Activated CD4-positive, alpha-beta memory T cell treated with anti-CD3 and anti-CD28 coated beads, Interleukin-2, amount 10 ng/mL, durations not matched to agents 7 days and 5 days (primary cell): ENCODE data around the gene ZDHHC9. TPM values are rescaled to one million over a fixed set of nuclear protein-coding genes. Genes with fewer than 3 reads are reported as not detected.

Experiments used
- CTCF ChIA-PET: fragments of 350-600 bp; sonication (Branson Sonifier 250); formaldehyde crosslinking; loops from one replicate; lab custom pipeline; 2021; ENCODE audit warnings: antibody characterized with exemption, inconsistent platforms; lab: Charles Lee
- POLR2A ChIA-PET: fragments of 350-600 bp; sonication (Branson Sonifier 250); formaldehyde crosslinking; loops from one replicate; lab custom pipeline; 2021; ENCODE audit warnings: antibody characterized with exemption; lab: Charles Lee
- DNase-seq: peaks from one replicate; pipeline ENCODE4 v3.0.0-alpha.2; 2020
- H3K27ac Mint-ChIP-seq: one replicate; pipeline ENCODE4 v1.8.0; 2021; ENCODE audit warnings: mild to moderate bottlenecking, mixed read lengths
- H3K27me3 Mint-ChIP-seq: one replicate; pipeline ENCODE4 v1.8.0; 2021; ENCODE audit warnings: mixed read lengths
- H3K36me3 Mint-ChIP-seq: one replicate; pipeline ENCODE4 v1.8.0; 2021; ENCODE audit warnings: low read depth, mixed read lengths
- H3K4me1 Mint-ChIP-seq: one replicate; pipeline ENCODE4 v1.8.0; 2021; ENCODE audit warnings: mixed read lengths
- H3K4me3 Mint-ChIP-seq: one replicate; pipeline ENCODE4 v1.8.0; 2021; ENCODE audit warnings: mild to moderate bottlenecking, mixed read lengths
- H3K9me3 Mint-ChIP-seq: one replicate; pipeline ENCODE4 v1.8.0; 2021; ENCODE audit warnings: mixed read lengths
- total RNA-seq, 2 experiments: library from RNA; stranded (reverse); gene quantifications; one replicate each; pipeline ENCODE4 v1.2.3, GENCODE V29; 2021

ZDHHC9 gene
- total RNA-seq, 2 experiments from 2014 or later, result 5.8 to 7.5 TPM

GRCh38 chrX:129769467-129770154, 74.1 kb downstream of the ZDHHC9 start:
- Mint-ChIP-seq H3K27ac (peak overlapping the region; percentile 96), H3K4me3 (peak overlapping the region; percentile 52), H3K27me3 (no peaks in the 10 kb centered on the region), H3K36me3 (peaks cover 9% of the 10 kb centered on the region), H3K4me1 (peaks cover 76% of the 10 kb centered on the region), H3K9me3 (no peaks in the 10 kb centered on the region)
- ChIA-PET POLR2A (interaction anchor here (0.6 to 18.1 kb wide), 9 partner anchors 9 to 53 kb away, joined by 3 to 354 read pairs (median 3); partner anchors contain the start of gene SASH3), CTCF (interaction anchor here (1.0 to 5.1 kb wide), 3 partner anchors 9 to 12 kb away, joined by 4 to 35 read pairs (median 18); partner anchors contain the start of gene SASH3)
- DNase-seq, result peak; percentile 84

DNA sequence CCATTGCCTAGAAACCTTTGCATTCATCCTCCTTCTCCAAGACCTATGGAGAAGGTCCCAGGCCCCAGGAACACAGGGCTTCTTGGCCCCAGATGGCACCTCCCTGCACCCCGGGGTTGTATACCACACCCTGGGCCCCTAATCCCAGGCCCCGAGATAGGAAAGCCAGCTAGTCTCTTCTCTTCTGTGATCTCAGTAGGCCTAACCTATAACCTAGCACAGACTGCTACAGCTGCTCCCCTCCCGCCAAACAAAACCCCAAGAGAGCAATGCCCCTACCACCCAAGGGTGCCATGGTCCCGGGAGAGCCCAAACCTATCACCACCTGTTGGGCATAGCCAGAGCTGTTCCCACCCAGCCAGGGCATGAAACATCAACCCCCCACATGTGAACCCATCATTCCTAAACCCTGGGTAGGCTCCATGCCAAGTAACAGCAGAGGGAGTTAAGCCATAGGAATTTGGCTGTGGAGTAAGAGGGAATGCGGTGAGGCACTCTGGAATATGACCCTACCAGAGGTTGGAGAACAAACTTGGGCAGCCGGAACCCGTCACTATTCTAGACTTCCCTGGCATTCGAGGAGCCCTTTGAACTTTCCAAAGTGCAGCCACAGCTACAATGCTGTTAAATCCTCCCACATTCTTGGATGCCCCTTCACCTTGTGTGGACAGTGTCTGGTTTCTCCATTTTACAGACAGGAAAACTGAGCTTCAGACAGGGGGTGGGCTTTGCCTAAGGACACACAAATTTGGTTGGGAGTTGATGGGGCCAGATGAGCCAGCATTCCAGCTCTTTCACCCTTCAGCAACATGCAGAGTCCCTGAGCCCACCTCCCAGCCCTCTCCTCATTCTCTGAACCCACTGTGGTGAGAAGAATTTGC, 74.9 kb downstream of the ZDHHC9 start:
- no peak for DNase-seq
- H3K27ac Mint-ChIP-seq, result peak overlapping the region; percentile 96
- H3K27me3 Mint-ChIP-seq, result no peaks in the 10 kb centered on the region
- peaks cover 69% of the 10 kb centered on the region for H3K4me1 Mint-ChIP-seq
- CTCF ChIA-PET, result interaction anchor here (0.7 to 5.1 kb wide), 5 partner anchors 8 to 133 kb away, joined by 3 to 35 read pairs (median 4); partner anchors contain the start of gene SASH3
- H3K4me3 Mint-ChIP-seq, result peak overlapping the region; percentile 52
- POLR2A ChIA-PET, result interaction anchor here (0.6 to 18.1 kb wide), 8 partner anchors 8 to 24 kb away, joined by 3 to 354 read pairs (median 5); partner anchors contain the start of gene SASH3
- H3K36me3 Mint-ChIP-seq, result peaks cover 9% of the 10 kb centered on the region
- no peaks in the 10 kb centered on the region for H3K9me3 Mint-ChIP-seq

DNA sequence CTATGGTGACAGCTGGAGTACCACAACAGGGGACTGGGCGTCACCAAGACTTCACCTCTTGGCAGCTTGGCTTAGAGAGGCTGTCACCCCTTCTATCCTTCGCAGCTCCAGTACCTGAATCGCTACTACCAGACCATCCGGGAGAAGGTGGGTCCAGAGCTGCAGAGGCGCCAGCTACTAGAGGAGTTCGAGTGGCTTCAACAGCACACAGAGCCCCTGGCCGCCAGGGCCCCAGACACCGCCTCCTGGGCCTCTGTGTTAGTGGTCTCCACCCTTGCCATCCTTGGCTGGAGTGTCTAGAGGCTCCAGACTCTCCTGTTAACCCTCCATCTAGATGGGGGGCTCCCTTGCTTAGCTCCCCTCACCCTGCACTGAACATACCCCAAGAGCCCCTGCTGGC, 75.5 kb downstream of the ZDHHC9 start:
- H3K4me3 Mint-ChIP-seq, result no peak overlapping the region
- POLR2A ChIA-PET, result interaction anchor here (0.9 to 18.1 kb wide), 6 partner anchors 7 to 24 kb away, joined by 3 to 354 read pairs (median 24); partner anchors contain the start of gene SASH3
- CTCF ChIA-PET, result interaction anchor here (0.7 to 5.1 kb wide), 3 partner anchors 9 to 13 kb away, joined by 4 to 35 read pairs (median 18); partner anchors contain the start of gene SASH3
- peaks cover 62% of the 10 kb centered on the region for H3K4me1 Mint-ChIP-seq
- H3K27ac Mint-ChIP-seq, result peak overlapping the region; percentile 96
- no peaks in the 10 kb centered on the region for H3K9me3 Mint-ChIP-seq
- no peaks in the 10 kb centered on the region for H3K27me3 Mint-ChIP-seq
- H3K36me3 Mint-ChIP-seq, result peaks cover 9% of the 10 kb centered on the region
- no peak for DNase-seq

DNA sequence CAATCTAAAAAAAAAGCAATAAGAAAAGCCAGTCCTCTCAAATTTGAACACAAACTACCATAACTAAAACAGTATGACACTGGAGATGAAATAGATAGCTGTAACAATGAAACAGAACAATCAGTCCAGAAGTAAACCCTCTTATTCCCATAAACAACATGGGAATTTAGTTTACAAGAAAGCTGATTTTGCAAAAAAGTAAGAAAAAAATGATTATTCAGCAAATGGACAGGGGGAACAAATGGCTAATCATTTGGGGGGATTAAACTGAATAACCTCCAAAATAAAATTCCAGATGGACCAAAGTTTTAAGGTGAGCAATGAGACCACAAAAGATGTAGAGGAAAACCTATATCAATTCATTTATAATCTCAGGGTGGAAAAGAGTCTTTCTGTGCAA, 80.0 kb downstream of the ZDHHC9 start:
- Mint-ChIP-seq H3K9me3 (no peaks in the 10 kb centered on the region), H3K27ac (no peak overlapping the region), H3K36me3 (peaks cover 20% of the 10 kb centered on the region), H3K4me3 (no peak overlapping the region), H3K4me1 (peaks cover 53% of the 10 kb centered on the region), H3K27me3 (no peaks in the 10 kb centered on the region)
- ChIA-PET POLR2A (interaction anchor here (0.9 to 7.2 kb wide), 2 partner anchors 12 to 32 kb away, joined by 3 to 354 read pairs; partner anchors contain the start of gene SASH3), CTCF (interaction anchor here (1.1 kb wide), 1 partner anchor 18 kb away, joined by 3 read pairs; no protein-coding TSS in a partner anchor)
- DNase-seq, result no peak

GRCh38 chrX:129762448-129762847, 81.2 kb downstream of the ZDHHC9 start:
- H3K27ac Mint-ChIP-seq, result no peak overlapping the region
- POLR2A ChIA-PET, result interaction anchor here (7.2 kb wide), 1 partner anchor 13 kb away, joined by 354 read pairs; the partner anchor contains the start of gene SASH3
- no peak for DNase-seq
- H3K4me3 Mint-ChIP-seq, result no peak overlapping the region
- H3K4me1 Mint-ChIP-seq, result peaks cover 53% of the 10 kb centered on the region
- H3K36me3 Mint-ChIP-seq, result peaks cover 17% of the 10 kb centered on the region
- no peaks in the 10 kb centered on the region for H3K27me3 Mint-ChIP-seq
- CTCF ChIA-PET, result interaction anchor here (4.7 kb wide), 1 partner anchor 10 kb away, joined by 31 read pairs; no protein-coding TSS in a partner anchor
- no peaks in the 10 kb centered on the region for H3K9me3 Mint-ChIP-seq

DNA sequence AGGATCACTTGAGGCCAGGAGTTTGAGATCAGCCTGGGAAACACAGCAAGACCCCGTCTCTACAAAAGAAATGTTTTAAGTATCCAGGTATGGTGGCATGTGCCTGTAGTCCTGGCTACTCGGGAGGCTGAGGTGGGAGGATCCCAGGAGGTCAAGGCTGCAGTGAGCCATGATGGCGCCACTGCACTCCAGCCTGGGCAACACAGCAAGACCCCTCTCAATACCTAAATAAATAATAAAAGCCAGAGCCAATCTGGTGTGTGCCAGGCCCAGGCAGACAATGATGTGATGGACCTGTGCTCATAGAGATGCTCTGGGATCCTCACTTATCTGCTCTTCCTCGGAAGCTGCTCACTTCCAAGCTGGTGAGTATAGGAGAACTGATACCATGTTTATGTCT, 82.1 kb downstream of the ZDHHC9 start:
- ChIA-PET CTCF (interaction anchor here (4.7 kb wide), 1 partner anchor 11 kb away, joined by 31 read pairs; no protein-coding TSS in a partner anchor), POLR2A (interaction anchor here (7.2 kb wide), 1 partner anchor 14 kb away, joined by 354 read pairs; the partner anchor contains the start of gene SASH3)
- DNase-seq, result no peak
- H3K27me3 Mint-ChIP-seq, result no peaks in the 10 kb centered on the region
- H3K36me3 Mint-ChIP-seq, result peaks cover 16% of the 10 kb centered on the region
- H3K9me3 Mint-ChIP-seq, result no peaks in the 10 kb centered on the region
- H3K4me1 Mint-ChIP-seq, result peaks cover 54% of the 10 kb centered on the region
- no peak overlapping the region for H3K4me3 Mint-ChIP-seq
- H3K27ac Mint-ChIP-seq, result no peak overlapping the region

DNA sequence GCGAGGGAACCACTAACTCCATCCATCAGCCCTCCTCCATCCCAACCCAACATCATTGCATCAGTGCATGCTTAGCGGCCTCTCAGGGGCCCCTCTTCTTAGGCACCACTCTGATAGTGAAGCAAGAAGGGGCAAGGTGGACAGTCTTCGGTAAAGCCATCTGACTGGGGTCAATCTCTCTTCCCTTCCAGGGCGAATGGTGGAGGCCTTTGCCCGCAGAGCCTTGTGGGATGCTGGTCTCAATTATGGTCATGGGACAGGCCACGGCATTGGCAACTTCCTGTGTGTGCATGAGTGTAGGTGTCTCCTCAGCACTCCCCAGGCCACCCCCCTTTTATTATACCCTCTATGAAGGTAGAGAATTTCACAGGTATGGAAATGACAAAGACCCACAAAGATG, 82.7 kb downstream of the ZDHHC9 start:
- Mint-ChIP-seq H3K27me3 (no peaks in the 10 kb centered on the region), H3K27ac (peak overlapping the region; percentile 94), H3K4me3 (no peak overlapping the region), H3K36me3 (peaks cover 15% of the 10 kb centered on the region), H3K9me3 (no peaks in the 10 kb centered on the region), H3K4me1 (peaks cover 57% of the 10 kb centered on the region)
- CTCF ChIA-PET, result interaction anchor here (3.9 to 4.7 kb wide), 2 partner anchors 11 to 21 kb away, joined by 31 to 35 read pairs; partner anchors contain the start of gene SASH3
- DNase-seq, result no peak
- POLR2A ChIA-PET, result interaction anchor here (7.2 kb wide), 1 partner anchor 14 kb away, joined by 354 read pairs; the partner anchor contains the start of gene SASH3

DNA sequence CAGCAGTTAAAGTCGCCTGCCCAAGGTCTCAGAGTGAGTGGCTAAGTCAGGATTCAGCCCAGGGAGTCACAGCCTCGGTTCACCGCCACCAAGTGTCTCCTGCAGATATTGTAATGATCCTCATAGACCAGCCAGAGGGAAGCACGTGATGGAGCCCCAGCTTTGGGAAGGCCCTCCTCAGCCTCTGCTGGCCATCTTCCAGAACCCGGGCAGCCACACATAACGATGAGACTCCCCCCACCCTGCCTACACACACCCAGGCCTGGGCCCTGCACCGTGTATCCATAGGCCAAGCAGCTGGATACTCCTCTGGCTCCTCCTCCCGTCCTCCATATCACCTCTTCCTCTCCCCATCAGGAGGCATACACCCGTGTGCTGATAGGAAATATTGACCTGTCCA, 83.5 kb downstream of the ZDHHC9 start:
- Mint-ChIP-seq H3K27ac (peak overlapping the region; percentile 94), H3K36me3 (peaks cover 13% of the 10 kb centered on the region), H3K27me3 (no peaks in the 10 kb centered on the region), H3K4me3 (peak overlapping the region; percentile 21), H3K4me1 (peaks cover 62% of the 10 kb centered on the region), H3K9me3 (no peaks in the 10 kb centered on the region)
- ChIA-PET POLR2A (interaction anchor here (1.2 to 7.2 kb wide), 5 partner anchors 15 to 36 kb away, joined by 3 to 354 read pairs (median 16); partner anchors contain the start of gene SASH3), CTCF (interaction anchor here (0.8 to 4.7 kb wide), 10 partner anchors 8 to 301 kb away, joined by 3 to 35 read pairs (median 5); partner anchors contain the start of gene SASH3)
- DNase-seq, result no peak

GRCh38 chrX:129759576-129760061, 84.1 kb downstream of the ZDHHC9 start:
- CTCF ChIA-PET, result interaction anchor here (0.8 to 4.7 kb wide), 12 partner anchors 9 to 301 kb away, joined by 3 to 35 read pairs (median 5); partner anchors contain the start of gene SASH3
- Mint-ChIP-seq H3K36me3 (peaks cover 13% of the 10 kb centered on the region), H3K27me3 (no peaks in the 10 kb centered on the region), H3K27ac (peak overlapping the region; percentile 94), H3K4me3 (peak overlapping the region; percentile 16), H3K9me3 (no peaks in the 10 kb centered on the region), H3K4me1 (peaks cover 68% of the 10 kb centered on the region)
- POLR2A ChIA-PET, result interaction anchor here (1.2 to 7.2 kb wide), 5 partner anchors 14 to 37 kb away, joined by 3 to 354 read pairs (median 16); partner anchors contain the start of gene SASH3
- peak; percentile 75 for DNase-seq

DNA sequence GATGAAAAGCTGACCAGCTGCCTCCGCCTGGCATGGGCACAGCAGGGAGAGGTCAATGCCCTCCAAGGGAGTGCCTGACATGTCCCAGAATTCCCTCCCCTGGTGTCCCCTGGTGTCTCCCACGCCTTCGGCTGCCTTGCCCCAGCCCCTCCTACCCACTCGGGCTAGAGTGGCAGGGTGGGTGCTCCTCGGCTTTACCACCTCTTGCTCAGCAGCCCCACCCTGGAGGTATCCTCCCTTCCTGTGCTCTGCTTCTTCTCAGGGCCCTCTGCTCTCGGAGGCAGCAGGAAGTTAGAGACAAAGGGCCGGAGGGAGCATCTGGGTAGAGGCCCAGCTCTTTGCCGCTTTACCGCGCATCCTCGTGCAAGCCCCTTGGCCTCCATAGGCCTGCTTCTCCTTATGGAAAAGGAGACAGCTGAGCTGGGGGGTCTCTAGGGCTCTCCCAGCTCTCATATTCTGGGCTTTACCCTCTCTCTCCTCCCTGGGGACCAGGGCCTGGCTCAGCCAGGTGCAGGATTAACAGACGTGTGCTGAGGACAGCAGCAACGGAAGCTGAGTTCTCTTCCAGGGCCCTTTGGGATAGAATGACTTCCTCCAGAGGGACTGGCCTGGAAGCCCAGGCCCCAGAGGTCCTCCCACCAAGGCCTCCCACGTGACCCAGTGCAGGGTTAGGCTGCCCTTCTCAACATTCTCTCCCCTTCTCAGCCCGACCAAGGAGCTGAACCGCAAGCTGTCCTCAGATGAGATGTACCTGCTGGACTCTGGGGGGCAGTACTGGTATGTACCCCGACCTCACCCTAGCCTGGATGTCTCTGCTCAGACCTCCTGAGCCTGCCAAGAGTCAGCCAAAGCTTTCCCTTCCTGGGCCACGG, 87.7 kb downstream of the ZDHHC9 start:
- peaks cover 71% of the 10 kb centered on the region for H3K4me1 Mint-ChIP-seq

More for the DNA sequence above, 87.7 kb downstream of the ZDHHC9 start:
- no peaks in the 10 kb centered on the region for H3K9me3 Mint-ChIP-seq
- peaks cover 8% of the 10 kb centered on the region for H3K36me3 Mint-ChIP-seq
- peak; percentile 44 for DNase-seq
- no peaks in the 10 kb centered on the region for H3K27me3 Mint-ChIP-seq
- ChIA-PET CTCF (interaction anchor here (0.7 to 2.6 kb wide), 18 partner anchors 9 to 324 kb away, joined by 3 to 38 read pairs (median 5); partner anchors contain the start of genes APLN, SASH3 and XPNPEP2), POLR2A (interaction anchor here (1.1 to 6.2 kb wide), 10 partner anchors 11 to 68 kb away, joined by 3 to 82 read pairs (median 5); partner anchors contain the start of gene SASH3)
- peak overlapping the region; percentile 72 for H3K4me3 Mint-ChIP-seq
- peak overlapping the region; percentile 86 for H3K27ac Mint-ChIP-seq
